ENCODE data around the gene OAT. TPM values are rescaled to one million over a fixed set of nuclear protein-coding genes. Genes with fewer than 3 reads are reported as not detected.
A peak's percentile ranks its signal among the peaks of the same experiment; 100 is the strongest.

OAT gene
- total RNA-seq, 3 donors from 2014 or later, result 46.7 to 120 (median 69.6) TPM

GRCh38 chr10:124388823-124389612 is 29.7 kb downstream of the OAT start:
- no peaks in the 10 kb centered on the region for H3K36me3 ChIP-seq (ENCODE audit: low read depth)
- intact Hi-C loops (cut with DNase I, micrococcal nuclease), result loop anchor here (5.0 to 10.0 kb wide), 2 partner anchors 397 to 804 kb away; no protein-coding TSS in a partner anchor
- H3K4me3 ChIP-seq, result peak overlapping the region; percentile 11
- H3K9me3 ChIP-seq, result no peaks in the 10 kb centered on the region
- TF ChIP-seq CTCF (IDR thresholded peaks at IDR 0.05), result peak; percentile 93
- DNase-seq (peak; percentile 92 to 96 (median 94)), ATAC-seq (peak; percentile 100)
- H3K4me1 ChIP-seq (ENCODE audit: low read depth), result peaks cover 6% of the 10 kb centered on the region

- H3K9me3 ChIP-seq, result no peaks in the 10 kb centered on the region
- H3K4me3 ChIP-seq, result no peak overlapping the region
- intact Hi-C loops (cut with DNase I, micrococcal nuclease), result loop anchor here (5.0 to 10.0 kb wide), 2 partner anchors 396 to 804 kb away; no protein-coding TSS in a partner anchor
- DNase-seq (no peak), ATAC-seq (no peak)
- H3K4me1 ChIP-seq (ENCODE audit: low read depth), result peaks cover 6% of the 10 kb centered on the region
- no peaks in the 10 kb centered on the region for H3K36me3 ChIP-seq (ENCODE audit: low read depth)
- TF ChIP-seq CTCF (IDR thresholded peaks at IDR 0.05), result no peak
These were observed 30.3 kb downstream of the OAT start for GRCh38 chr10:124388476-124388822.

GRCh38 chr10:124387078-124387874 is 31.4 kb downstream of the OAT start:
- no peak for DNase-seq
- Histone ChIP-seq H3K36me3 (ENCODE audit: low read depth) (no peaks in the 10 kb centered on the region), H3K4me3 (no peak overlapping the region), H3K4me1 (ENCODE audit: low read depth) (peaks cover 6% of the 10 kb centered on the region), H3K9me3 (no peaks in the 10 kb centered on the region)
- no peak for ATAC-seq
- no peak for TF ChIP-seq CTCF (IDR thresholded peaks at IDR 0.05)
- intact Hi-C loops (cut with DNase I, micrococcal nuclease), result loop anchor here (5.0 to 10.0 kb wide), 2 partner anchors 395 to 802 kb away; no protein-coding TSS in a partner anchor

GRCh38 chr10:124386186-124387077 is 32.3 kb downstream of the OAT start:
- no peak for ATAC-seq
- Histone ChIP-seq H3K4me1 (ENCODE audit: low read depth) (peaks cover 6% of the 10 kb centered on the region), H3K36me3 (ENCODE audit: low read depth) (no peaks in the 10 kb centered on the region), H3K9me3 (no peaks in the 10 kb centered on the region), H3K4me3 (no peak overlapping the region)
- no peak for TF ChIP-seq CTCF (IDR thresholded peaks at IDR 0.05)
- intact Hi-C loops (cut with DNase I, micrococcal nuclease), result loop anchor here (5.0 to 10.0 kb wide), 2 partner anchors 394 to 802 kb away; no protein-coding TSS in a partner anchor
- DNase-seq, result no peak

GRCh38 chr10:124385627-124386185 is 33.0 kb downstream of the OAT start:
- no peak for DNase-seq

More at GRCh38 chr10:124385627-124386185, 33.0 kb downstream of the OAT start:
- H3K4me3 ChIP-seq, result no peak overlapping the region
- no peaks in the 10 kb centered on the region for H3K9me3 ChIP-seq
- no peak for ATAC-seq
- no peak for TF ChIP-seq CTCF (IDR thresholded peaks at IDR 0.05)
- intact Hi-C loops (cut with DNase I, micrococcal nuclease), result loop anchor here (5.0 to 10.0 kb wide), 2 partner anchors 393 to 801 kb away; no protein-coding TSS in a partner anchor
- no peaks in the 10 kb centered on the region for H3K36me3 ChIP-seq (ENCODE audit: low read depth)
- peaks cover 6% of the 10 kb centered on the region for H3K4me1 ChIP-seq (ENCODE audit: low read depth)

All from mucosa of descending colon (tissue), 3 donors.